ENCODE data around the gene CUTA.

DNA sequence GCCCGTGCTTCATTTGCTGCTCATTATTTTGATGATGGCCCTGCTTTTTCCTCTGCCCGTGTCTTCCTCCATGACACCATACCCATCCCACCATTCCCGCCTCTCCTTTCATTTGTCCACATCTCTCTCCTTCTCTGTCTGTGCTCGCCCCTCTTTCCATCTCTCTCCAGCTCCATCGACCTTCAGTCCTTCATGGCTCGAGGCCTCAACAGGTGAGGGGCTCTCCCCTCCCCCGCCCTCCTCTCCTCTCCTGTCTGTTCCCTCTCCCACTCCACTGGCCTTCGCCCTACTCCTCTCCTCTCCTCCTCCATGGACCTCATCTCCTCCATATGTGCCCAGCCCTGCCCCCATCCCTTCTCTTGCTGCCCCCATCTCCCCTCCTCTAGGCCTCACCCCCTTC, 24.4 kb upstream of the CUTA start:
- TF ChIP-seq POLR2A (IDR thresholded peaks at IDR 0.05) = no peak
- TF ChIP-seq, protein P1, sequence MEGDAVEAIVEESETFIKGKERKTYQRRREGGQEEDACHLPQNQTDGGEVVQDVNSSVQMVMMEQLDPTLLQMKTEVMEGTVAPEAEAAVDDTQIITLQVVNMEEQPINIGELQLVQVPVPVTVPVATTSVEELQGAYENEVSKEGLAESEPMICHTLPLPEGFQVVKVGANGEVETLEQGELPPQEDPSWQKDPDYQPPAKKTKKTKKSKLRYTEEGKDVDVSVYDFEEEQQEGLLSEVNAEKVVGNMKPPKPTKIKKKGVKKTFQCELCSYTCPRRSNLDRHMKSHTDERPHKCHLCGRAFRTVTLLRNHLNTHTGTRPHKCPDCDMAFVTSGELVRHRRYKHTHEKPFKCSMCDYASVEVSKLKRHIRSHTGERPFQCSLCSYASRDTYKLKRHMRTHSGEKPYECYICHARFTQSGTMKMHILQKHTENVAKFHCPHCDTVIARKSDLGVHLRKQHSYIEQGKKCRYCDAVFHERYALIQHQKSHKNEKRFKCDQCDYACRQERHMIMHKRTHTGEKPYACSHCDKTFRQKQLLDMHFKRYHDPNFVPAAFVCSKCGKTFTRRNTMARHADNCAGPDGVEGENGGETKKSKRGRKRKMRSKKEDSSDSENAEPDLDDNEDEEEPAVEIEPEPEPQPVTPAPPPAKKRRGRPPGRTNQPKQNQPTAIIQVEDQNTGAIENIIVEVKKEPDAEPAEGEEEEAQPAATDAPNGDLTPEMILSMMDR (IDR thresholded peaks at IDR 0.05) = no peak
- TF ChIP-seq POLR2AphosphoS5 (IDR thresholded peaks at IDR 0.05) = no peak
- TF ChIP-seq EP300 (IDR thresholded peaks at IDR 0.05) = no peak
